Activated B cell treated with CpG ODN at 0.5 μM for 24 hours (primary cell): ENCODE results near the gene AKAP9. TPM values are rescaled to one million over a fixed set of nuclear protein-coding genes. Genes with fewer than 3 reads are reported as not detected.
A peak's percentile ranks its signal among the peaks of the same experiment; 100 is the strongest.

Experiments used
- ATAC-seq: fragments of 200-7000 bp; cut with Tn5 transposase; one replicate; pipeline ENCODE4 v1.10.0; 2021; ENCODE audit warnings: low read depth, mild to moderate bottlenecking, moderate library complexity
- CTCF ChIA-PET: fragments of 350-600 bp; sonication (Branson Sonifier 250); formaldehyde crosslinking; loops from one replicate; lab custom pipeline; 2021; ENCODE audit warnings: antibody characterized with exemption; lab: Charles Lee
- POLR2A ChIA-PET: fragments of 350-600 bp; sonication (Branson Sonifier 250); formaldehyde crosslinking; loops from one replicate; lab custom pipeline; 2021; ENCODE audit warnings: antibody characterized with exemption; lab: Charles Lee
- DNase-seq: peaks from one replicate; pipeline ENCODE4 v3.0.0; 2022
- H3K27ac Mint-ChIP-seq: one replicate; pipeline ENCODE4 v1.8.0; 2020; ENCODE audit warnings: mixed read lengths
- H3K27me3 Mint-ChIP-seq: one replicate; pipeline ENCODE4 v1.8.0; 2021; ENCODE audit warnings: mixed read lengths
- H3K36me3 Mint-ChIP-seq: one replicate; pipeline ENCODE4 v1.8.0; 2021; ENCODE audit warnings: low read depth, mixed read lengths
- H3K4me1 Mint-ChIP-seq: one replicate; pipeline ENCODE4 v1.8.0; 2021; ENCODE audit warnings: mixed read lengths
- H3K4me3 Mint-ChIP-seq: one replicate; pipeline ENCODE4 v1.8.0; 2020; ENCODE audit warnings: mild to moderate bottlenecking, mixed read lengths
- H3K9me3 Mint-ChIP-seq: one replicate; pipeline ENCODE4 v1.8.0; 2020; ENCODE audit warnings: mixed read lengths
- intact Hi-C: fragments of 100-400 bp; cut with micrococcal nuclease; formaldehyde crosslinking; loops from one replicate; pipeline ENCODE4 v1.15.1; 2024
- total RNA-seq: library from RNA; stranded (reverse); gene quantifications from 2 replicates; pipeline ENCODE4 v1.2.3, GENCODE V29; 2022
- TF ChIP-seq, protein P1 (sequence below): fragments of 200-600 bp; IDR thresholded peaks from one replicate; pipeline ENCODE4 v1.8.0; 2022; ENCODE audit warnings: antibody characterized with exemption, mild to moderate bottlenecking

AKAP9 gene
- total RNA-seq, 1 donor from 2014 or later, result 58.4 TPM

- intact Hi-C loops, result loop anchor here (5.0 to 10.0 kb wide), 2 partner anchors 706 to 1536 kb away; partner anchors contain the start of genes CDK14 and CDK6
- no peaks in the 10 kb centered on the region for H3K27me3 Mint-ChIP-seq
- POLR2A ChIA-PET, result interaction anchor here (0.6 kb wide), 2 partner anchors 399 to 1102 kb away, joined by 3 to 7 read pairs; no protein-coding TSS in a partner anchor
- peaks cover 67% of the 10 kb centered on the region for H3K36me3 Mint-ChIP-seq
- CTCF ChIA-PET, result no interaction called here
- TF ChIP-seq, protein P1, sequence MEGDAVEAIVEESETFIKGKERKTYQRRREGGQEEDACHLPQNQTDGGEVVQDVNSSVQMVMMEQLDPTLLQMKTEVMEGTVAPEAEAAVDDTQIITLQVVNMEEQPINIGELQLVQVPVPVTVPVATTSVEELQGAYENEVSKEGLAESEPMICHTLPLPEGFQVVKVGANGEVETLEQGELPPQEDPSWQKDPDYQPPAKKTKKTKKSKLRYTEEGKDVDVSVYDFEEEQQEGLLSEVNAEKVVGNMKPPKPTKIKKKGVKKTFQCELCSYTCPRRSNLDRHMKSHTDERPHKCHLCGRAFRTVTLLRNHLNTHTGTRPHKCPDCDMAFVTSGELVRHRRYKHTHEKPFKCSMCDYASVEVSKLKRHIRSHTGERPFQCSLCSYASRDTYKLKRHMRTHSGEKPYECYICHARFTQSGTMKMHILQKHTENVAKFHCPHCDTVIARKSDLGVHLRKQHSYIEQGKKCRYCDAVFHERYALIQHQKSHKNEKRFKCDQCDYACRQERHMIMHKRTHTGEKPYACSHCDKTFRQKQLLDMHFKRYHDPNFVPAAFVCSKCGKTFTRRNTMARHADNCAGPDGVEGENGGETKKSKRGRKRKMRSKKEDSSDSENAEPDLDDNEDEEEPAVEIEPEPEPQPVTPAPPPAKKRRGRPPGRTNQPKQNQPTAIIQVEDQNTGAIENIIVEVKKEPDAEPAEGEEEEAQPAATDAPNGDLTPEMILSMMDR, result no peak
- H3K9me3 Mint-ChIP-seq, result no peaks in the 10 kb centered on the region
- H3K4me1 Mint-ChIP-seq, result peaks cover 47% of the 10 kb centered on the region
- DNase-seq, result no peak
- ATAC-seq, result no peak
- no peak overlapping the region for H3K27ac Mint-ChIP-seq
- H3K4me3 Mint-ChIP-seq, result no peak overlapping the region
Observed at GRCh38 chr7:92131093-92131492, 190.4 kb downstream of the AKAP9 start.

- no peak overlapping the region for H3K27ac Mint-ChIP-seq
- peaks cover 47% of the 10 kb centered on the region for H3K4me1 Mint-ChIP-seq
- H3K4me3 Mint-ChIP-seq, result peak overlapping the region; percentile 53
- peaks cover 60% of the 10 kb centered on the region for H3K36me3 Mint-ChIP-seq
- ATAC-seq (no peak), DNase-seq (no peak)
- no peaks in the 10 kb centered on the region for H3K27me3 Mint-ChIP-seq
- TF ChIP-seq, protein P1, result no peak
- POLR2A ChIA-PET, result interaction anchor here (0.6 to 1.1 kb wide), 5 partner anchors 7 to 1101 kb away, joined by 3 to 7 read pairs (median 3); no protein-coding TSS in a partner anchor
- H3K9me3 Mint-ChIP-seq, result no peaks in the 10 kb centered on the region
- CTCF ChIA-PET, result no interaction called here
- intact Hi-C loops, result loop anchor here (2.0 to 10.0 kb wide), 4 partner anchors 251 to 1785 kb away; partner anchors contain the start of genes CDK14, CDK6, GTPBP10 and MTERF1
Observed at GRCh38 chr7:92131764-92132330, 191.2 kb downstream of the AKAP9 start.

DNA sequence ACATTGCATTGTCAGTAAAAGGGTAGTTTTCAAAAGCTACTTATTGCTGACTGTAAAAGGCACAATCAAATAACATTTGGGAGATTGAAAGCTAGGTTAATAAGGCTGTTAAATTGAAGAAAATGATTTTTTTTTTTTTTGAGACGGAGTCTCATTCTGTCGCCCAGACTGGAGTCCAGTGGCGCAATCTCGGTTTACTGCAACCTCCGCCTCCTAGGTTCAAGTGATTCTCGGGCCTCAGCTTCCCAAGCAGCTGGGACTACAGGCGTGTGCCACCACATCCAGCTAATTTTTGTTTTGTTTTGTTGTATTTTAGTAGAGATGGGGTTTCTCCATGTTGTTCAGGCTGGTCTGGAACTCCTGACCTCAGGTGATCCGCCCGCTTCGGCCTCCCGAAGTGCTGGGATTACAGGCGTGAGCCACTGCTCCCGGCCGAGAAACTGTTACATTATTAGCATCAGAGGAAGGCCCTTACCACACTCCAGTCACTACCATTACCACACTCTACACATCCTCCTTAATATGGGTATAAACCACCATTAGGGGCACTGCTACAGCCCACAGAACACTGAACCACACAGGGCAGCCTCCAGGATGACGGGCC, 192.6 kb downstream of the AKAP9 start:
- H3K27me3 Mint-ChIP-seq, result no peaks in the 10 kb centered on the region
- DNase-seq (no peak), ATAC-seq (peak; percentile 22)
- peak overlapping the region; percentile 100 for H3K27ac Mint-ChIP-seq
- H3K4me3 Mint-ChIP-seq, result peak overlapping the region; percentile 99
- POLR2A ChIA-PET, result interaction anchor here (0.7 to 1.9 kb wide), 7 partner anchors 9 to 469 kb away, joined by 3 to 9 read pairs (median 3); partner anchors contain the start of genes AKAP9, PEX1 and RBM48
- peaks cover 47% of the 10 kb centered on the region for H3K36me3 Mint-ChIP-seq
- TF ChIP-seq, protein P1, result no peak
- intact Hi-C loops, result loop anchor here (2.0 to 10.0 kb wide), 4 partner anchors 252 to 1786 kb away; partner anchors contain the start of genes CDK14, CDK6, GTPBP10 and MTERF1
- H3K9me3 Mint-ChIP-seq, result no peaks in the 10 kb centered on the region
- CTCF ChIA-PET, result interaction anchor here (0.7 to 1.0 kb wide), 3 partner anchors 25 to 305 kb away, joined by 3 read pairs; no protein-coding TSS in a partner anchor
- peaks cover 47% of the 10 kb centered on the region for H3K4me1 Mint-ChIP-seq

- ChIA-PET CTCF (interaction anchor here (0.9 to 1.0 kb wide), 2 partner anchors 26 to 29 kb away, joined by 3 read pairs; no protein-coding TSS in a partner anchor), POLR2A (interaction anchor here (0.9 to 1.9 kb wide), 7 partner anchors 46 to 394 kb away, joined by 3 to 17 read pairs (median 3); partner anchors contain the start of genes AKAP9, GATAD1, PEX1 and RBM48)
- Mint-ChIP-seq H3K4me1 (peaks cover 47% of the 10 kb centered on the region), H3K27ac (peak overlapping the region; percentile 100), H3K36me3 (peaks cover 42% of the 10 kb centered on the region), H3K4me3 (peak overlapping the region; percentile 99), H3K27me3 (no peaks in the 10 kb centered on the region), H3K9me3 (no peaks in the 10 kb centered on the region)
- ATAC-seq, result peak; percentile 38
- DNase-seq, result peak; percentile 68
- intact Hi-C loops, result loop anchor here (1.0 to 10.0 kb wide), 10 partner anchors 112 to 1787 kb away; partner anchors contain the start of genes AKAP9, CDK14, CDK6 and FAM133B
- TF ChIP-seq, protein P1, result peak; percentile 31
Observed at GRCh38 chr7:92133737-92134270, 193.1 kb downstream of the AKAP9 start.
